HepG2 (cell line): Measurements from ENCODE around the gene ING1. TPM values are rescaled to one million over a fixed set of nuclear protein-coding genes. Genes with fewer than 3 reads are reported as not detected.

ENCODE experiments used
- AGO2 ChIP-seq: fragments of 200-400 bp; formaldehyde crosslinking; optimal IDR thresholded peaks from 2 replicates; pipeline ENCODE3; 2017; ENCODE audit warnings: mild to moderate bottlenecking, low read depth, low read length, moderate library complexity
- BRD4 ChIP-seq: sonication (generic); formaldehyde crosslinking; IDR thresholded peaks from 2 replicates; pipeline ENCODE4 v1.4.0; 2020; ENCODE audit warnings: missing genetic modification reagents
- CHD4 ChIP-seq: fragments of 200-600 bp; sonication (generic); IDR thresholded peaks from 2 replicates; pipeline ENCODE4 v1.7.0; 2017; ENCODE audit warnings: mild to moderate bottlenecking, low read length, borderline replicate concordance
- ELF3 ChIP-seq: IDR thresholded peaks from 2 replicates; pipeline ENCODE4 v1.6.1; 2016; ENCODE audit warnings: missing genetic modification reagents, missing compliant biosample characterization
- ISL2 ChIP-seq: sonication (generic); formaldehyde crosslinking; IDR thresholded peaks from 2 replicates; pipeline ENCODE4 v1.5.0; 2020; ENCODE audit warnings: missing genetic modification reagents
- KAT8 ChIP-seq: IDR thresholded peaks from 2 replicates; pipeline ENCODE4 v1.6.1; 2016; ENCODE audit warnings: missing genetic modification reagents, missing compliant biosample characterization
- LCORL ChIP-seq, 2 experiments: fragments of 450-650 bp in 1 of 2; sonication (generic) in 1 of 2; formaldehyde crosslinking in 1 of 2; IDR thresholded peaks; 2 replicates each; pipeline versions ENCODE4 v1.5.0 to v1.6.1; 2017 to 2020; ENCODE audit warnings: antibody characterized with exemption in 1 of 2, missing genetic modification reagents in 1 of 2
- MED8 ChIP-seq: sonication (generic); formaldehyde crosslinking; IDR thresholded peaks from 2 replicates; pipeline ENCODE4 v1.8.1; 2023; ENCODE audit warnings: mild to moderate bottlenecking, missing genetic modification reagents; ENCODE audit not compliant: insufficient replicate concordance
- NFYB ChIP-seq: sonication (generic); formaldehyde crosslinking; IDR thresholded peaks from 2 replicates; pipeline ENCODE4 v1.4.0; 2020; ENCODE audit warnings: missing genetic modification reagents
- PHF20 ChIP-seq: sonication (generic); formaldehyde crosslinking; IDR thresholded peaks from 2 replicates; pipeline ENCODE4 v1.5.0; 2020; ENCODE audit warnings: mild to moderate bottlenecking, missing genetic modification reagents
- PITX1 ChIP-seq: sonication (generic); formaldehyde crosslinking; IDR thresholded peaks from 2 replicates; pipeline ENCODE4 v1.5.1; 2020; ENCODE audit warnings: mild to moderate bottlenecking, missing genetic modification reagents
- POLR2AphosphoS5 ChIP-seq: IDR thresholded peaks from 2 replicates; pipeline ENCODE4 v1.6.1; 2012; ENCODE audit warnings: low read depth, low read length
- RBFOX2 ChIP-seq: fragments of 200-400 bp; formaldehyde crosslinking; IDR thresholded peaks from 2 replicates; pipeline ENCODE4 v1.6.1; 2017; ENCODE audit warnings: low read depth, mild to moderate bottlenecking, low read length
- RFXANK ChIP-seq: IDR thresholded peaks from 2 replicates; pipeline ENCODE4 v1.6.1; 2016
- SALL1 ChIP-seq: sonication (generic); formaldehyde crosslinking; IDR thresholded peaks from 2 replicates; pipeline ENCODE4 v1.8.0; 2022; ENCODE audit warnings: mild to moderate bottlenecking, missing genetic modification reagents
- SIX1 ChIP-seq: sonication (generic); formaldehyde crosslinking; IDR thresholded peaks from 2 replicates; pipeline ENCODE4 v1.4.0; 2020; ENCODE audit warnings: missing genetic modification reagents, borderline replicate concordance
- ZBTB7A ChIP-seq: sonication (generic); formaldehyde crosslinking; IDR thresholded peaks from 2 replicates; pipeline ENCODE4 v1.8.0; 2022; ENCODE audit warnings: mild to moderate bottlenecking, missing genetic modification reagents
- ZBTB8A ChIP-seq: sonication (generic); formaldehyde crosslinking; IDR thresholded peaks from 2 replicates; pipeline ENCODE4 v1.4.0; 2020; ENCODE audit warnings: mild to moderate bottlenecking, low read depth, missing genetic modification reagents, borderline replicate concordance
- ZFP41 ChIP-seq: sonication (generic); formaldehyde crosslinking; IDR thresholded peaks from 2 replicates; pipeline ENCODE4 v1.4.0; 2020; ENCODE audit warnings: mild to moderate bottlenecking, missing genetic modification reagents, borderline replicate concordance
- ZMYM4 ChIP-seq: sonication (generic); formaldehyde crosslinking; IDR thresholded peaks from 2 replicates; pipeline ENCODE4 v1.8.1; 2023; ENCODE audit warnings: mild to moderate bottlenecking, missing genetic modification reagents
- ZNF160 ChIP-seq: sonication (generic); formaldehyde crosslinking; IDR thresholded peaks from 2 replicates; pipeline ENCODE4 v1.8.0; 2022; ENCODE audit warnings: mild to moderate bottlenecking, inconsistent platforms, missing genetic modification reagents
- ZNF572 ChIP-seq: sonication (generic); formaldehyde crosslinking; IDR thresholded peaks from 2 replicates; pipeline ENCODE4 v1.5.1; 2020; ENCODE audit warnings: mild to moderate bottlenecking, missing genetic modification reagents
- ZNF777 ChIP-seq: sonication (generic); formaldehyde crosslinking; IDR thresholded peaks from 2 replicates; pipeline ENCODE4 v1.4.0; 2020; ENCODE audit warnings: missing genetic modification reagents
- ZNF780A ChIP-seq: sonication (generic); formaldehyde crosslinking; IDR thresholded peaks from 2 replicates; pipeline ENCODE4 v1.8.0; 2022; ENCODE audit warnings: mild to moderate bottlenecking, missing genetic modification reagents, moderate library complexity
- polyA plus RNA-seq, 8 experiments: library from polyadenylated mRNA; depleted of rRNA in 3 of 8; stranded (reverse) in 7 of 8; unstranded in 1 of 8; fragments of >200 nt; fragmentation: Illumina TruSeq in 4 of 8; extraction: Trizol in 4 of 8; gene quantifications; 2 replicates each; pipeline versions ENCODE4 v1.2.1 to v1.2.3, GENCODE V29; 2011 to 2016; ENCODE audit warnings: low read depth in 4 of 8, missing spikeins in 1 of 8, mixed read lengths in 1 of 8; ENCODE audit not compliant: insufficient read depth in 1 of 8
- total RNA-seq, 5 experiments: library from RNA; depleted of rRNA; stranded (reverse); fragments of >200 nt; fragmentation: Illumina TruSeq; extraction: Trizol; gene quantifications; 2 replicates each; pipeline ENCODE4 v1.2.3, GENCODE V29; 2016; ENCODE audit warnings: low read depth in 1 of 5
- TF ChIP-seq, protein P1 (sequence below): sonication (generic); formaldehyde crosslinking; IDR thresholded peaks from 2 replicates; pipeline ENCODE4 v1.8.0; 2022; ENCODE audit warnings: mild to moderate bottlenecking, missing genetic modification reagents, moderate library complexity
- TF ChIP-seq, protein P2 (sequence below): sonication (generic); formaldehyde crosslinking; IDR thresholded peaks from 2 replicates; pipeline ENCODE4 v1.4.0; 2020; ENCODE audit warnings: mild to moderate bottlenecking, missing genetic modification reagents
- TF ChIP-seq, protein P3 (sequence below): IDR thresholded peaks from 2 replicates; pipeline ENCODE4 v1.6.1; 2016; ENCODE audit warnings: mild to moderate bottlenecking

The ING1 gene
- total and polyA plus RNA-seq, 2 of the 13 experiments (the other 11 are each of a cell fraction or from before 2014, with no cell fraction given): 8.1 to 16.1 TPM

- TF ChIP-seq AGO2 (peak; percentile 33), SIX1 (CRISPR knock-in tag) (no peak), SALL1 (peak; percentile 39; the same call in 1 of the 2 replicates), PHF20 (peak; percentile 71), PITX1 (CRISPR knock-in tag) (peak; percentile 42; the same call in 1 of the 2 replicates), NFYB (CRISPR knock-in tag) (peak; percentile 28; the same call in 1 of the 2 replicates), ZNF777 (0 out of 2 replicates have a peak, but pooled peaks have one; percentile 8), RBFOX2 (peak; percentile 84), MED8 (no peak), BRD4 (CRISPR knock-in tag) (0 out of 2 replicates have a peak, but pooled peaks have one; percentile 35), ZFP41 (no peak), ZNF160 (CRISPR knock-in tag) (peak; percentile 49; the same call in 1 of the 2 replicates), ZMYM4 (peak; percentile 77), ZBTB8A (CRISPR knock-in tag) (no peak), ZNF572 (CRISPR knock-in tag) (no peak), ISL2 (CRISPR knock-in tag) (0 out of 2 replicates have a peak, but pooled peaks have one; percentile 45), CHD4 (no peak), LCORL (IDR thresholded peaks at IDR 0.05) (no peak), LCORL (CRISPR knock-in tag; IDR thresholded peaks at IDR 0.05) (0 out of 2 replicates have a peak, but pooled peaks have one; percentile 38), POLR2AphosphoS5 (peak; percentile 70), RFXANK (CRISPR knock-in tag) (no peak), ZNF780A (CRISPR knock-in tag) (no peak), ELF3 (CRISPR knock-in tag) (peak; percentile 65; the same call in 1 of the 2 replicates), KAT8 (CRISPR knock-in tag) (peak; percentile 65), ZBTB7A (peak; percentile 52; the same call in 1 of the 2 replicates)
- TF ChIP-seq, protein P1, sequence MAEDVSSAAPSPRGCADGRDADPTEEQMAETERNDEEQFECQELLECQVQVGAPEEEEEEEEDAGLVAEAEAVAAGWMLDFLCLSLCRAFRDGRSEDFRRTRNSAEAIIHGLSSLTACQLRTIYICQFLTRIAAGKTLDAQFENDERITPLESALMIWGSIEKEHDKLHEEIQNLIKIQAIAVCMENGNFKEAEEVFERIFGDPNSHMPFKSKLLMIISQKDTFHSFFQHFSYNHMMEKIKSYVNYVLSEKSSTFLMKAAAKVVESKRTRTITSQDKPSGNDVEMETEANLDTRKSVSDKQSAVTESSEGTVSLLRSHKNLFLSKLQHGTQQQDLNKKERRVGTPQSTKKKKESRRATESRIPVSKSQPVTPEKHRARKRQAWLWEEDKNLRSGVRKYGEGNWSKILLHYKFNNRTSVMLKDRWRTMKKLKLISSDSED (CRISPR knock-in tag): 0 out of 2 replicates have a peak, but pooled peaks have one; percentile 60
- TF ChIP-seq, protein P2, sequence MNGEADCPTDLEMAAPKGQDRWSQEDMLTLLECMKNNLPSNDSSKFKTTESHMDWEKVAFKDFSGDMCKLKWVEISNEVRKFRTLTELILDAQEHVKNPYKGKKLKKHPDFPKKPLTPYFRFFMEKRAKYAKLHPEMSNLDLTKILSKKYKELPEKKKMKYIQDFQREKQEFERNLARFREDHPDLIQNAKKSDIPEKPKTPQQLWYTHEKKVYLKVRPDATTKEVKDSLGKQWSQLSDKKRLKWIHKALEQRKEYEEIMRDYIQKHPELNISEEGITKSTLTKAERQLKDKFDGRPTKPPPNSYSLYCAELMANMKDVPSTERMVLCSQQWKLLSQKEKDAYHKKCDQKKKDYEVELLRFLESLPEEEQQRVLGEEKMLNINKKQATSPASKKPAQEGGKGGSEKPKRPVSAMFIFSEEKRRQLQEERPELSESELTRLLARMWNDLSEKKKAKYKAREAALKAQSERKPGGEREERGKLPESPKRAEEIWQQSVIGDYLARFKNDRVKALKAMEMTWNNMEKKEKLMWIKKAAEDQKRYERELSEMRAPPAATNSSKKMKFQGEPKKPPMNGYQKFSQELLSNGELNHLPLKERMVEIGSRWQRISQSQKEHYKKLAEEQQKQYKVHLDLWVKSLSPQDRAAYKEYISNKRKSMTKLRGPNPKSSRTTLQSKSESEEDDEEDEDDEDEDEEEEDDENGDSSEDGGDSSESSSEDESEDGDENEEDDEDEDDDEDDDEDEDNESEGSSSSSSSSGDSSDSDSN (CRISPR knock-in tag): no peak; the same call in none of the 2 replicates
- TF ChIP-seq, protein P3, sequence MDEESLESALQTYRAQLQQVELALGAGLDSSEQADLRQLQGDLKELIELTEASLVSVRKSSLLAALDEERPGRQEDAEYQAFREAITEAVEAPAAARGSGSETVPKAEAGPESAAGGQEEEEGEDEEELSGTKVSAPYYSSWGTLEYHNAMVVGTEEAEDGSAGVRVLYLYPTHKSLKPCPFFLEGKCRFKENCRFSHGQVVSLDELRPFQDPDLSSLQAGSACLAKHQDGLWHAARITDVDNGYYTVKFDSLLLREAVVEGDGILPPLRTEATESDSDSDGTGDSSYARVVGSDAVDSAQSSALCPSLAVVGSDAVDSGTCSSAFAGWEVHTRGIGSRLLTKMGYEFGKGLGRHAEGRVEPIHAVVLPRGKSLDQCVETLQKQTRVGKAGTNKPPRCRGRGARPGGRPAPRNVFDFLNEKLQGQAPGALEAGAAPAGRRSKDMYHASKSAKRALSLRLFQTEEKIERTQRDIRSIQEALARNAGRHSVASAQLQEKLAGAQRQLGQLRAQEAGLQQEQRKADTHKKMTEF (CRISPR knock-in tag): peak; percentile 73; the same call in 1 of the 2 replicates
Observed at GRCh38 chr13:110705826-110706569, 7.5 kb upstream of the ING1 start, which contains the start of gene CARS2 (continued).
